ENCODE results near the gene MEF2A.

DNA sequence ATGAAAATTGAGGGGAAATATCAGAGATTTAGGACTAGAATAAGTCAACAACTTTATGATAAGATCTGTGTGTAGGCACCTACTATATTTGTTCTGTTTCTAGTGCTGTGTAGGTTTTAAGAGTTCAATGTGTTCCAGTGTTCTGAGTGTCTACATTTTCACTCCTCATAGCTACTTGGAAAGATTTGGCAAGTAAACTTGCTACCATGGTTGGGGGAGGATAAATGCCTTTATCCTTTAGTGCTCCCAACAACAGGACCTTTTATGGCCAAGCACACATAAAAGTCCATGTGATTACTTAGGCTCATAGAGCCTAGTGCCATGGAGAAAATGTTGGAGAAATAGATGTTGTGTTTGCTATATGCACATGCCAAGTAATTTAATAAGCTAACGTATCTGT, 103.5 kb downstream of the MEF2A start:
- no peak for TF ChIP-seq POLR2A (IDR thresholded peaks at IDR 0.05; ENCODE audit: low read depth, low read length)
- TF ChIP-seq POLR2AphosphoS5 (IDR thresholded peaks at IDR 0.05; ENCODE audit: low read depth, low read length): no peak
